Osteoblast (primary cell): ENCODE results near the gene OTOG. TPM values are rescaled to one million over a fixed set of nuclear protein-coding genes. Genes with fewer than 3 reads are reported as not detected.

Source experiments
- DNase-seq: peaks from one replicate; pipeline ENCODE4 v3.0.0; 2011; ENCODE audit warnings: low spot score, mixed read lengths; ENCODE audit not compliant: insufficient read length; ENCODE audit errors: missing footprints
- H2AFZ ChIP-seq: 2 replicates; pipeline ENCODE4 v1.6.0; 2011; ENCODE audit warnings: mild to moderate bottlenecking, low read length
- H3K27ac ChIP-seq: 2 replicates; pipeline ENCODE4 v1.5.1; 2011; ENCODE audit warnings: mild to moderate bottlenecking, low read depth, low read length, moderate library complexity
- H3K27me3 ChIP-seq: 2 replicates; pipeline ENCODE4 v1.6.0; 2012; ENCODE audit warnings: mild to moderate bottlenecking, control low read depth, inconsistent platforms, low read length, moderate library complexity; ENCODE audit not compliant: insufficient read depth
- H3K36me3 ChIP-seq: 2 replicates; pipeline ENCODE4 v1.5.1; 2011; ENCODE audit warnings: mild to moderate bottlenecking, low read length, control low read depth, moderate library complexity; ENCODE audit not compliant: insufficient read depth
- H3K4me1 ChIP-seq: 2 replicates; pipeline ENCODE4 v1.5.1; 2011; ENCODE audit warnings: mild to moderate bottlenecking, low read length, control low read depth, moderate library complexity; ENCODE audit not compliant: insufficient read depth
- H3K4me2 ChIP-seq: 2 replicates; pipeline ENCODE4 v1.6.0; 2011; ENCODE audit warnings: mild to moderate bottlenecking, low read length; ENCODE audit not compliant: insufficient read depth
- H3K4me3 ChIP-seq: fragments of 200-600 bp; sonication (generic); 3 replicates; pipeline ENCODE4 v1.5.1; 2012; ENCODE audit warnings: mild to moderate bottlenecking, low read length, inconsistent platforms; ENCODE audit not compliant: insufficient read depth
- H3K79me2 ChIP-seq: 2 replicates; pipeline ENCODE4 v1.6.0; 2012; ENCODE audit warnings: mild to moderate bottlenecking, low read length, control low read depth, inconsistent platforms; ENCODE audit not compliant: insufficient read depth
- H3K9me3 ChIP-seq: 2 replicates; pipeline ENCODE4 v1.5.1; 2011; ENCODE audit warnings: low read depth, low read length, control low read depth
- H4K20me1 ChIP-seq: 2 replicates; pipeline ENCODE4 v1.6.0; 2012; ENCODE audit warnings: mild to moderate bottlenecking, low read length, control low read depth; ENCODE audit not compliant: insufficient read depth
- total RNA-seq: library from RNA; depleted of rRNA; stranded (reverse); fragments of >200 nt; gene quantifications from 2 replicates; pipeline ENCODE4 v1.2.3, GENCODE V29; 2012
- TF ChIP-seq, protein P1 (sequence below): IDR thresholded peaks from 2 replicates; pipeline ENCODE4 v1.5.1; 2011; ENCODE audit warnings: mild to moderate bottlenecking, low read depth, low read length, moderate library complexity; ENCODE audit errors: extremely low read depth

The OTOG gene
- total RNA-seq, 1 donor = not detected

DNA sequence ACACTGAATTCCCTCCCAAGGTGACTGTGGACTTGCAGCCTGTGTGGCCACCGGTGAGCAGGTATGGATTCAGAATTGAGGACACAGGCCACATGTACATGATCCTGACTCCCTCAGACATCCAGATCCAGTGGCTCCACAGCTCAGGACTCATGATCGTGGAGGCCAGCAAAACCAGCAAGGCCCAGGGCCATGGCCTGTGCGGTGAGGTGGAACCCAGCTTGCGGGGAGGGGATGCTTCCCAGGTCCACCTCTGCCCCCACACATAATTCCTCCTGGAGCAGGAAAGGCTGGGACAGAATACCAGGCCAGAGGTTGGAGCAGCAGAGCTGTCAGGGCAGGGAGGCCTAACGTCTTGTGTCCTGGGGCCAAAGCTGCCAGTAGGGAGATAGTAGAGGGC lies 82.1 kb downstream of the OTOG start:
- peaks cover 8% of the 10 kb centered on the region for H3K27me3 ChIP-seq
- H3K4me3 ChIP-seq = no peak overlapping the region
- H2AFZ ChIP-seq = no peak overlapping the region
- no peak overlapping the region for H3K27ac ChIP-seq
- DNase-seq = peak; percentile 50
- H3K36me3 ChIP-seq = no peaks in the 10 kb centered on the region
- TF ChIP-seq, protein P1, sequence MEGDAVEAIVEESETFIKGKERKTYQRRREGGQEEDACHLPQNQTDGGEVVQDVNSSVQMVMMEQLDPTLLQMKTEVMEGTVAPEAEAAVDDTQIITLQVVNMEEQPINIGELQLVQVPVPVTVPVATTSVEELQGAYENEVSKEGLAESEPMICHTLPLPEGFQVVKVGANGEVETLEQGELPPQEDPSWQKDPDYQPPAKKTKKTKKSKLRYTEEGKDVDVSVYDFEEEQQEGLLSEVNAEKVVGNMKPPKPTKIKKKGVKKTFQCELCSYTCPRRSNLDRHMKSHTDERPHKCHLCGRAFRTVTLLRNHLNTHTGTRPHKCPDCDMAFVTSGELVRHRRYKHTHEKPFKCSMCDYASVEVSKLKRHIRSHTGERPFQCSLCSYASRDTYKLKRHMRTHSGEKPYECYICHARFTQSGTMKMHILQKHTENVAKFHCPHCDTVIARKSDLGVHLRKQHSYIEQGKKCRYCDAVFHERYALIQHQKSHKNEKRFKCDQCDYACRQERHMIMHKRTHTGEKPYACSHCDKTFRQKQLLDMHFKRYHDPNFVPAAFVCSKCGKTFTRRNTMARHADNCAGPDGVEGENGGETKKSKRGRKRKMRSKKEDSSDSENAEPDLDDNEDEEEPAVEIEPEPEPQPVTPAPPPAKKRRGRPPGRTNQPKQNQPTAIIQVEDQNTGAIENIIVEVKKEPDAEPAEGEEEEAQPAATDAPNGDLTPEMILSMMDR = no peak
- no peaks in the 10 kb centered on the region for H4K20me1 ChIP-seq
- no peak overlapping the region for H3K4me2 ChIP-seq
- H3K79me2 ChIP-seq = no peaks in the 10 kb centered on the region
- H3K9me3 ChIP-seq = no peaks in the 10 kb centered on the region
- no peaks in the 10 kb centered on the region for H3K4me1 ChIP-seq

DNA sequence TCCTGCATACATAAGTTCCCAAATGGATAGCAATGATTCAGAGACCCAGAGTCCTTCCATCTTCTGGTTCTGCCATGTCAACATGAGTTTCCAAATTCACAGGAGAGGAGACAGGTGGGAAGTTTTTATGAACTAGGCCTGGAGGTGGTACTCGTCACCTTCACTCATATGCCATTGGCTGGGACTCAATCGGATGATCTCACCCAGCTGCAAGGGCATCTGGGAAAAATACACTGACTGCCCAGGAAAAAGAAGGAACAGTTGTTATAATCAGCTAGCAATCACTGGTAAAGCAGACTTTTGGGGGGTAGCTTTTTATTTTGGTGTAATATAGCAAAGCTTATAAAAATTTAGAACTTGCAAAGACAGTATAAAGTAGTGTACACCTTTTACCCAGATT lies 83.9 kb downstream of the OTOG start:
- Histone ChIP-seq H3K36me3 (no peaks in the 10 kb centered on the region), H3K4me2 (no peak overlapping the region), H4K20me1 (no peaks in the 10 kb centered on the region), H3K27ac (no peak overlapping the region), H3K9me3 (no peaks in the 10 kb centered on the region), H2AFZ (no peak overlapping the region), H3K79me2 (no peaks in the 10 kb centered on the region), H3K4me1 (no peaks in the 10 kb centered on the region), H3K4me3 (no peak overlapping the region), H3K27me3 (peaks cover 8% of the 10 kb centered on the region)
- TF ChIP-seq, protein P1 = no peak
- peak; percentile 67 for DNase-seq

DNA sequence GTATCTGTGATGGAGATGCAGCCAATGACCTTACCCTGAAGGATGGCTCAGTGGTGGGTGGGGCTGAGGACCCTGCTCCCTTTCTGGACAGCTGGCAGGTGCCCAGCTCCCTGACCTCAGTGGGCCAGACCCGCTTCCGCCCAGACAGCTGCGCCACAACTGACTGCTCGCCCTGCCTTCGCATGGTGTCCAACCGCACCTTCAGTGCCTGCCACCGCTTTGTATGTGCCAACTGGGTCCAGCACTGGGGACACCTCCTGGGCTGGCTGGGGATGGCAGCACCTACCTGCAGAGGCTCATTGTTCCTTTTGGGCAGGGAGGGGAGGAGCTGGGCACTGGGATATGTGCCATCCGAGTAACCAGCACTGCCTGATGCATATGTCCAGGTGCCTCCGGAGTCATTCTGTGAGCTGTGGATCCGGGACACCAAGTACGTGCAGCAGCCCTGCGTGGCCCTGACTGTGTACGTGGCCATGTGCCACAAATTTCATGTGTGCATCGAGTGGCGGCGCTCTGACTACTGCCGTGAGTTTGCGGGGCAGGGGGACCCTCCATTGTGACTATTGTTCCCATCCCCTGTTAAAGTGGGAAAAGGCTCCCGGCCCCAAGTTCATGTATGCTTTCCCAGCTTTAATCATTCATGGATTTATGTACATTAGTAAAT lies 84.8 kb downstream of the OTOG start:
- TF ChIP-seq, protein P1 = no peak
- no peaks in the 10 kb centered on the region for H3K9me3 ChIP-seq
- H3K4me1 ChIP-seq = no peaks in the 10 kb centered on the region
- no peak overlapping the region for H3K27ac ChIP-seq
- DNase-seq = no peak
- H3K36me3 ChIP-seq = no peaks in the 10 kb centered on the region
- no peaks in the 10 kb centered on the region for H4K20me1 ChIP-seq
- H3K4me3 ChIP-seq = no peak overlapping the region
- H3K79me2 ChIP-seq = no peaks in the 10 kb centered on the region
- H3K4me2 ChIP-seq = no peak overlapping the region
- peaks cover 11% of the 10 kb centered on the region for H3K27me3 ChIP-seq
- H2AFZ ChIP-seq = no peak overlapping the region

DNA sequence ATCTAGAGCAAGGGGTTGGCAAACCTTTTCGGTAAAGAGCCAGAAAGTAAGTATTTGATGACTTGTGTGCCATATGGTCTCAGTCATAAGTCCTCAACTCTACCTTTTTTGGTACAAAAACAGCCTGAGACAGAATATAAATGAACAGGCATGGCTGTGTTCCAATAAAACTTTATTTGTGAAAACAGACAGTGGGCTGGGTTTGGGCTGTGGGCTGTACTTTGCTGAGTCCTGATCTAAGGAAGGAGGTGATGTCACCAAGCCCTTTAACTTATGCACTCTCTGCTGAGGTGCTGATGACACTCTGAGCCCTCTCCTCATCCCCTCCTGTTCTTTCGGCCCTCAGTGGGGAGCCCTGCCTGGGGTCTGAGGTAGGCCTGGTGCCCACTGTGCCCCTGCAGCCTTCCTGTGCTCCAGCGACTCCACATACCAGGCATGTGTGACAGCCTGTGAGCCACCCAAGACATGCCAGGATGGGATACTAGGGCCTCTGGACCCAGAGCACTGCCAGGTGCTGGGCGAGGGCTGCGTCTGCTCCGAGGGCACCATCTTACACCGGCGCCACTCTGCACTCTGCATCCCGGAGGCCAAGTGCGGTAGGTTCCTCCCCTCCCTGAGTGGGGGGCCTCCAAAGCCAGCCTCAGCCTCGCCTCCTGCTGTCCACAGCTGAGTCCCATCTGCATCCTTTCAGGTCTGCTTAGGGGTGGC lies 86.4 kb downstream of the OTOG start:
- H3K4me2 ChIP-seq = no peak overlapping the region
- TF ChIP-seq, protein P1 = no peak
- H3K36me3 ChIP-seq = no peaks in the 10 kb centered on the region
- H3K4me3 ChIP-seq = no peak overlapping the region
- H3K79me2 ChIP-seq = no peaks in the 10 kb centered on the region
- H3K27me3 ChIP-seq = peaks cover 7% of the 10 kb centered on the region
- no peaks in the 10 kb centered on the region for H4K20me1 ChIP-seq
- H3K27ac ChIP-seq = no peak overlapping the region
- H3K4me1 ChIP-seq = no peaks in the 10 kb centered on the region
- H3K9me3 ChIP-seq = no peaks in the 10 kb centered on the region
- no peak for DNase-seq
- no peak overlapping the region for H2AFZ ChIP-seq
